Stomach (tissue), 9 donors: ENCODE measurements around the gene OTULIN. TPM values are rescaled to one million over a fixed set of nuclear protein-coding genes. Genes with fewer than 3 reads are reported as not detected.

Experiments
- DNase-seq, 2 donors: peaks; one replicate each; pipeline versions ENCODE4 v3.0.0 to v3.0.0-alpha.2; 2013 to 2019
- H3K27ac ChIP-seq, 5 donors: fragments of 200-600 bp in 4 of 5; sonication (generic) in 4 of 5; one replicate each; pipeline ENCODE4 v1.5.1; 2013 to 2019; ENCODE audit warnings: mild to moderate bottlenecking in 1 of 5, moderate library complexity in 1 of 5
- H3K27me3 ChIP-seq, 3 donors: fragments of 200-600 bp; sonication (generic); one replicate each; pipeline ENCODE4 v1.5.1; 2017 to 2019; ENCODE audit warnings: mixed run types in 1 of 3
- H3K36me3 ChIP-seq, 4 donors: fragments of 200-600 bp; sonication (generic); 1 replicate in 3 of 4; 2 replicates in 1 of 4; pipeline ENCODE4 v1.5.1; 2016 to 2019
- H3K4me1 ChIP-seq, 4 donors: fragments of 200-600 bp; sonication (generic); one replicate each; pipeline ENCODE4 v1.5.1; 2016 to 2019
- H3K4me3 ChIP-seq, 4 donors: fragments of 200-600 bp; sonication (generic) in 3 of 4; one replicate each; pipeline ENCODE4 v1.5.1; 2016 to 2019; ENCODE audit warnings: mild to moderate bottlenecking in 1 of 4
- H3K9me3 ChIP-seq, 4 donors: fragments of 200-600 bp; sonication (generic); one replicate each; pipeline ENCODE4 v1.5.1; 2016 to 2019
- EP300 ChIP-seq: sonication (generic); formaldehyde crosslinking; IDR thresholded peaks from one replicate; pipeline ENCODE4 v1.6.1; 2017; ENCODE audit warnings: antibody characterized with exemption
- POLR2A ChIP-seq, 4 donors: fragments of 450-650 bp; IDR thresholded peaks; one replicate each; pipeline ENCODE4 v1.6.1; 2016; ENCODE audit warnings: antibody characterized with exemption in 4 of 4, control low read depth in 2 of 4, mild to moderate bottlenecking in 1 of 4, moderate library complexity in 1 of 4
- POLR2AphosphoS5 ChIP-seq, 3 donors: sonication (generic); formaldehyde crosslinking; IDR thresholded peaks; one replicate each; pipeline ENCODE4 v1.6.1; 2016; ENCODE audit warnings: antibody characterized with exemption in 3 of 3
- WGBS, 5 donors: extraction: QIAGEN DNeasy Blood & Tissue Kit in 3 of 5; methylation state at CpG; one replicate each; pipeline versions ENCODE4 v1.1.5 to v1.1.7; 2013 to 2018; 5-methylcytosine and 5-hydroxymethylcytosine counted together
- intact Hi-C: fragments of 100-400 bp; cut with DNase I; formaldehyde crosslinking; loops from one replicate; pipeline ENCODE4 v1.15.1; 2023; ENCODE audit warnings: low total_unique reads
- polyA plus RNA-seq, 3 donors: library from polyadenylated mRNA; stranded (reverse); fragments of 200-250 nt; gene quantifications; one replicate each; pipeline ENCODE4 v1.2.3, GENCODE V29; 2013
- total RNA-seq, 5 donors: library from RNA; depleted of rRNA; stranded (reverse); fragments of >200 nt; gene quantifications; one replicate each; pipeline versions ENCODE4 v1.1.0 to v1.2.3, GENCODE V29; 2014 to 2016
- TF ChIP-seq, protein P1 (sequence below), 7 experiments: fragments of 450-650 bp in 4 of 7; fragments of 200-600 bp in 3 of 7; sonication (generic) in 3 of 7; IDR thresholded peaks; one replicate each; pipeline ENCODE4 v1.5.1; 2016 to 2019; ENCODE audit warnings: antibody characterized with exemption in 7 of 7, control low read depth in 2 of 7, mild to moderate bottlenecking in 1 of 7
- donor health status: healthy with polysubstance abuse.
- donor health status: Bipolar disorder and iron deficiency.
- donor health status: healthy.

The OTULIN gene
- total and polyA plus RNA-seq, 8 donors = 2.5 to 47.2 (median 13.7) TPM

DNA sequence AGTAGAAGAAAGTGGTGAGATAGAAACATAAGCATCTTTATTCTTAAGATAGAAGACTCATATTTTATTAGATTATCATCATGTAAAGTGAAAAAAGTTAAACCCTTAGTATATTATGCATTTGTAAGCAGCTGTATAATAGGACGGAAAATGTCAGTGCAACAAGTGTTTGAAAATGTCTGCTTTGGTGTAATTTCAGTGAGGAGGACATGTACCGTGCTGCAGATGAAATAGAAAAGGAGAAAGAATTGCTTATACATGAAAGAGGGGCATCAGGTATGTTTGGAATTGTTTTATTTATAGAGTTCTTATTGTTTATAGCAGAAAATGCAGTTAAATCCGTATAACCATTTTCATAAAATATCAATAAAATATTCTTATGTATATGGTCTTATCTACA, 8.9 kb downstream of the OTULIN start:
- WGBS, 5 donors = 56 to 81% (median 69%) methylated on average over 3 of the region's 3 CpGs
- no peak overlapping the region for H3K4me3 ChIP-seq
- H3K27ac ChIP-seq = no peak overlapping the region
- TF ChIP-seq POLR2AphosphoS5 (IDR thresholded peaks at IDR 0.05) (no peak), EP300 (no peak), POLR2A (IDR thresholded peaks at IDR 0.05) (no peak)
- TF ChIP-seq, protein P1, sequence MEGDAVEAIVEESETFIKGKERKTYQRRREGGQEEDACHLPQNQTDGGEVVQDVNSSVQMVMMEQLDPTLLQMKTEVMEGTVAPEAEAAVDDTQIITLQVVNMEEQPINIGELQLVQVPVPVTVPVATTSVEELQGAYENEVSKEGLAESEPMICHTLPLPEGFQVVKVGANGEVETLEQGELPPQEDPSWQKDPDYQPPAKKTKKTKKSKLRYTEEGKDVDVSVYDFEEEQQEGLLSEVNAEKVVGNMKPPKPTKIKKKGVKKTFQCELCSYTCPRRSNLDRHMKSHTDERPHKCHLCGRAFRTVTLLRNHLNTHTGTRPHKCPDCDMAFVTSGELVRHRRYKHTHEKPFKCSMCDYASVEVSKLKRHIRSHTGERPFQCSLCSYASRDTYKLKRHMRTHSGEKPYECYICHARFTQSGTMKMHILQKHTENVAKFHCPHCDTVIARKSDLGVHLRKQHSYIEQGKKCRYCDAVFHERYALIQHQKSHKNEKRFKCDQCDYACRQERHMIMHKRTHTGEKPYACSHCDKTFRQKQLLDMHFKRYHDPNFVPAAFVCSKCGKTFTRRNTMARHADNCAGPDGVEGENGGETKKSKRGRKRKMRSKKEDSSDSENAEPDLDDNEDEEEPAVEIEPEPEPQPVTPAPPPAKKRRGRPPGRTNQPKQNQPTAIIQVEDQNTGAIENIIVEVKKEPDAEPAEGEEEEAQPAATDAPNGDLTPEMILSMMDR (IDR thresholded peaks at IDR 0.05) = no peak
- peaks cover 17 to 86% (median 44%) of the 10 kb centered on the region in 4 donors for H3K4me1 ChIP-seq
- intact Hi-C loops = no loop called here
- no peak for DNase-seq
- no peaks in the 10 kb centered on the region for H3K9me3 ChIP-seq
- H3K36me3 ChIP-seq = peaks cover 0 to 18% (median 6%) of the 10 kb centered on the region in 4 donors
- H3K27me3 ChIP-seq = no peaks in the 10 kb centered on the region

DNA sequence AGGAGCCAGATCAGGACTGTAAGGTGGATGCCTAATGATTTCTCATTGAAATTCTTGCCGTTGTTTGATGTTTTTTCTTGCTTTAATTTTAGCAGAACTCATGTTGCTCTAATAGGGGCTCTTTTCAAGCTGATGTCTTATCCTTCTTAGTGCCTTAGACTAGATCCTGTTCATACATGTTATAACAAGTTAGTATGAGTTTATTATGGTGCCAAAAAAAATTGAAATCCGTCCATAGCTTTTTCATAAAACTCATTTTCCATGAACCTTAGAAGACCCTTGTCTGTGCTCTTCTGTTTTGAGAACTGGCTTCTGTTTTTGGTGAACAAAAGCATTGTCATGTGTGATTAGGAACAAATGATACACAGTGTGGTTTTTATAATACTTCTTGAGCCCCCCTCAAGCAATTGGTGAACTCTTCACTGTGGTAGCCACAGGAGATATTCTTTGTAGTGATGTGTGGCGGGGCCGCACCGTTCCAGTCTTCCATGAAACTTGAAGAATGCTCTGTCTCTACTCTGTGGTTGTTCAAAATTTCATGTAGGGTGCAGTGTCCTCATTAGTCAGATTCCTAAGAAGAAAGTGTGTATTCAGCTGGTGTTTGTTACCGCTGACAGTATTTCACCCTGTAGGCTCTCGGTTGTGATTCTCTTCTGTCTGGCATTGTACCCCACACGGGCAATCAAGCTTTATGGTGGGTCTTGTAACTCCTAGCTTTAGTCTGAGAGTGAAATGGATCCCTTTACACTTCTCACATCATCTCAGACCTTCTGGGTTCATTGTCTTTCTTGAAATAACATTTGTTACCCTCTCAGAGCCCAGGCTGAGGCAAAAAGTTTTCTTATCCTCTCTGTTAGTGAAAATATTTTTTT, 10.7 kb downstream of the OTULIN start:
- peaks cover 17 to 72% (median 41%) of the 10 kb centered on the region in 4 donors for H3K4me1 ChIP-seq
- H3K27ac ChIP-seq = peak overlapping the region in 3 of 5 donors; percentile 3 to 49 (median 29)
- 86 to 91% (median 88%) methylated on average over 8 of the region's 8 CpGs for WGBS, 5 donors
- H3K4me3 ChIP-seq = no peak overlapping the region
- no peak for DNase-seq
- TF ChIP-seq, protein P1 (IDR thresholded peaks at IDR 0.05) = no peak
- TF ChIP-seq POLR2AphosphoS5 (IDR thresholded peaks at IDR 0.05) (no peak), POLR2A (IDR thresholded peaks at IDR 0.05) (no peak), EP300 (no peak)
- intact Hi-C loops = no loop called here
- no peaks in the 10 kb centered on the region for H3K27me3 ChIP-seq
- H3K9me3 ChIP-seq = no peaks in the 10 kb centered on the region
- peaks cover 6 to 36% (median 19%) of the 10 kb centered on the region in 4 donors for H3K36me3 ChIP-seq

DNA sequence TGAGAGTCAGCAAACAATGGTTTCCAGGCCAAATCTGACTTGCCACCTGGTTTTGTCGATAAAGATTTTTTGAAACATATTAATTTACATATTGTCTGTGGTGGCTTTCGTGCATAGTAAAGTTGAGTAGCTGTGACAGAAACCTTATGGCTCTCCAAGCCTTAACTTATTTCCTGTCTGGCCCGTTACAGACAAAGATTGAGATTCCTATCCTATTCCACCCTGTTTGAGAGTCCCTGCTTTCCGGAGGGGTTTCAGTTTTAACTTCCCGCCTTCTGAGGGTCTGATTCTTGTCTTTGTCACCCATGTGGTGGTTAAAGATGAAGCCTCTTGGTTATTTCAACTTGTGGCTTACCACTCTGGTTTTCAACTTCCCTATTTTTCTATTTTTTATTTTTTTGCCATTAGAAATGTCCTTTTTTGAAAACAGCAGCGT, 11.4 kb downstream of the OTULIN start:
- TF ChIP-seq EP300 (no peak), POLR2A (IDR thresholded peaks at IDR 0.05) (no peak), POLR2AphosphoS5 (IDR thresholded peaks at IDR 0.05) (no peak)
- TF ChIP-seq, protein P1 (IDR thresholded peaks at IDR 0.05) = no peak
- peaks cover 12 to 42% (median 26%) of the 10 kb centered on the region in 4 donors for H3K36me3 ChIP-seq
- intact Hi-C loops = no loop called here
- H3K27ac ChIP-seq = peak overlapping the region in 3 of 5 donors; percentile 3 to 49 (median 29)
- H3K9me3 ChIP-seq = no peaks in the 10 kb centered on the region
- WGBS, 5 donors = 48 to 66% (median 57%) methylated on average over 6 of the region's 6 CpGs
- DNase-seq = no peak
- H3K4me1 ChIP-seq = peaks cover 17 to 65% (median 36%) of the 10 kb centered on the region in 4 donors
- no peaks in the 10 kb centered on the region for H3K27me3 ChIP-seq
- H3K4me3 ChIP-seq = no peak overlapping the region

DNA sequence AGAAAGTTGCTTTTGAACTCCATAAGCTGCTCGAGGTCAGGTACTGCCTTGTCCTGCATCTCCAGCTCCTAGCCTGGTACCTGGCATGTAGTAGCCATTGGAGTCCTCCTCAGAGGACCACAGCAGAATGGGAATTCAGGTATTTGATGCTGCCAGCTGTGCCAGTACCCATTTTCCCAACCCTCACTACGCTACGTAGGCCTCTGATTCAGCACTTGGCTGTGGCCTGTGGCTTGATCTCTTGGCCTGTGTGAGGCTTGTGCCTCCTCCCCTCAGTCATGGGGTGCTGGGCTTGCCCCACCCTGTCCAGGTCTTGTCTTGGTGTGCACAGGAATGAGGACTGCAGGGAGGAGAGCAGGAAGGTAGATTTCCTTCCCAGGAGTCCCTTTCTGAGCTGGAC, 11.8 kb downstream of the OTULIN start:
- intact Hi-C loops = no loop called here
- H3K4me1 ChIP-seq = peaks cover 17 to 61% (median 32%) of the 10 kb centered on the region in 4 donors
- TF ChIP-seq, protein P1 (IDR thresholded peaks at IDR 0.05) = no peak
- TF ChIP-seq EP300 (no peak), POLR2AphosphoS5 (IDR thresholded peaks at IDR 0.05) (no peak), POLR2A (IDR thresholded peaks at IDR 0.05) (no peak)
- peak in 1 of 2 donors; percentile 42 for DNase-seq
- H3K27me3 ChIP-seq = no peaks in the 10 kb centered on the region
- H3K4me3 ChIP-seq = no peak overlapping the region
- peaks cover 13 to 47% (median 30%) of the 10 kb centered on the region in 4 donors for H3K36me3 ChIP-seq
- 40 to 68% (median 47%) methylated on average over 3 of the region's 3 CpGs for WGBS, 5 donors
- H3K27ac ChIP-seq = peak overlapping the region in 3 of 5 donors; percentile 3 to 49 (median 29)
- no peaks in the 10 kb centered on the region for H3K9me3 ChIP-seq
